Glutamatergic neuron (in vitro differentiated cells): ENCODE data around the gene KLC3. TPM values are rescaled to one million over a fixed set of nuclear protein-coding genes. Genes with fewer than 3 reads are reported as not detected.

Source experiments
- DNase-seq: peaks from one replicate; pipeline ENCODE4 v3.0.0; 2022
- H3K27ac Mint-ChIP-seq: one replicate; pipeline ENCODE4 v1.8.0; 2020; ENCODE audit warnings: mild to moderate bottlenecking, mixed read lengths, inconsistent platforms; ENCODE audit not compliant: unreplicated experiment
- H3K27me3 Mint-ChIP-seq: one replicate; pipeline ENCODE4 v1.8.0; 2020; ENCODE audit warnings: mild to moderate bottlenecking, moderate library complexity, mixed read lengths, inconsistent platforms; ENCODE audit not compliant: unreplicated experiment
- H3K36me3 Mint-ChIP-seq: one replicate; pipeline ENCODE4 v1.8.0; 2020; ENCODE audit warnings: mild to moderate bottlenecking, mixed read lengths, inconsistent platforms; ENCODE audit not compliant: unreplicated experiment
- H3K4me1 Mint-ChIP-seq: one replicate; pipeline ENCODE4 v1.8.0; 2020; ENCODE audit warnings: mild to moderate bottlenecking, low read depth, mixed read lengths, inconsistent platforms; ENCODE audit not compliant: unreplicated experiment
- H3K4me3 Mint-ChIP-seq: one replicate; pipeline ENCODE4 v1.8.0; 2020; ENCODE audit warnings: mild to moderate bottlenecking, mixed read lengths, inconsistent platforms; ENCODE audit not compliant: unreplicated experiment
- H3K9me3 Mint-ChIP-seq: one replicate; pipeline ENCODE4 v1.8.0; 2020; ENCODE audit warnings: mild to moderate bottlenecking, moderate library complexity, mixed read lengths, inconsistent platforms; ENCODE audit not compliant: unreplicated experiment
- total RNA-seq: library from RNA; stranded (reverse); fragmentation: NEBNext Ultra II Directional; extraction: Animal tissue kit (Norgen Biotek cat#: 25700); gene quantifications from one replicate; pipeline ENCODE4 v1.2.1, GENCODE V29; 2021; ENCODE audit not compliant: unreplicated experiment
- TF ChIP-seq, protein P1 (sequence below): fragments of 200-600 bp; sonication (generic); IDR thresholded peaks from one replicate; pipeline ENCODE4 v1.5.0; 2021; ENCODE audit not compliant: partially characterized antibody, unreplicated experiment

KLC3 gene
- total RNA-seq, 1 donor from 2014 or later: not detected

DNA sequence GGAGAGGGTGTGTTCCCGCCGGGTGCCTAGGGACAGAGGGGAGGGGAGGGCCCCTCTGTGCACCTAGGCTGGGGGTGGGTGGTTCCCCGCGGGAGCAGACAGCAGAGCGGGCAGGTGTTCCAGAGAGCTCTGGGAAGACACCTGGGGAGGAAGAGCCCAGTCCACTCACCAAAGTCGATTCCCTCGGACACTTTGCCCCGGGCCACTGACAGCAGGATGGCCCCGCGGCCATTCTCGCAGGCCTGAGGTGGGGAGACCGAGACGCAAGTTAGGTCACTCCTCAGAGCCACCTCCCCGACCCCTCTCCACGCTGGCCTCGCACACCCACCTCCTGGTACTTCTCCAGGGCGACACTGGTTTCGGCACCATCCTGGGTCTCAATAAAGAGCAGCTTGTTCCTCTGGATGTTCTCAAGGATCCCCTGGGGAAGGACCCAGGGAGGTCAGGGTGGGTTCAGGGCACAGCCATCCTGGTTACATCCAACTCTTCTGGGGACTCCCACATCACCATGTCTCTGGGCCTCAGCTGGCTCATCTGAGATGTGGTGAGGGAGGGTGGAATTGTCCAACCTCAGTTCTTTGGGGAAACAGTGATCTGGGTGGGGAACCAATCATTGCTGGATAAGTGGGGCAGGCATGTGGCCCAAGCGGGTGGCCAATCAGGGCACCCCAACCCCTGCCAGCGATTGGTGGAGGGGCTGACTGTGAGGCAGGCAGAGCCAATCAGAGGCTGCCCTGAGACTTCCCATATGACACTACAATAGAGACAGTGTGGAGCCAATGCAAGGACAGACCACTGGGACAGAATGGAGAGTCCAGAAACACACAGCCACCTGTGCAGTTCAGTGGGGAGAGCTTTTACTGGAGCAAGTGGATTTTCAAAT, 12.6 kb downstream of the KLC3 start:
- Mint-ChIP-seq H3K4me3 (no peak overlapping the region), H3K9me3 (peaks cover 4% of the 10 kb centered on the region), H3K36me3 (peaks cover 5% of the 10 kb centered on the region), H3K27ac (no peak overlapping the region), H3K27me3 (peaks cover 6% of the 10 kb centered on the region), H3K4me1 (no peaks in the 10 kb centered on the region)
- TF ChIP-seq, protein P1, sequence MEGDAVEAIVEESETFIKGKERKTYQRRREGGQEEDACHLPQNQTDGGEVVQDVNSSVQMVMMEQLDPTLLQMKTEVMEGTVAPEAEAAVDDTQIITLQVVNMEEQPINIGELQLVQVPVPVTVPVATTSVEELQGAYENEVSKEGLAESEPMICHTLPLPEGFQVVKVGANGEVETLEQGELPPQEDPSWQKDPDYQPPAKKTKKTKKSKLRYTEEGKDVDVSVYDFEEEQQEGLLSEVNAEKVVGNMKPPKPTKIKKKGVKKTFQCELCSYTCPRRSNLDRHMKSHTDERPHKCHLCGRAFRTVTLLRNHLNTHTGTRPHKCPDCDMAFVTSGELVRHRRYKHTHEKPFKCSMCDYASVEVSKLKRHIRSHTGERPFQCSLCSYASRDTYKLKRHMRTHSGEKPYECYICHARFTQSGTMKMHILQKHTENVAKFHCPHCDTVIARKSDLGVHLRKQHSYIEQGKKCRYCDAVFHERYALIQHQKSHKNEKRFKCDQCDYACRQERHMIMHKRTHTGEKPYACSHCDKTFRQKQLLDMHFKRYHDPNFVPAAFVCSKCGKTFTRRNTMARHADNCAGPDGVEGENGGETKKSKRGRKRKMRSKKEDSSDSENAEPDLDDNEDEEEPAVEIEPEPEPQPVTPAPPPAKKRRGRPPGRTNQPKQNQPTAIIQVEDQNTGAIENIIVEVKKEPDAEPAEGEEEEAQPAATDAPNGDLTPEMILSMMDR: no peak
- DNase-seq: no peak

DNA sequence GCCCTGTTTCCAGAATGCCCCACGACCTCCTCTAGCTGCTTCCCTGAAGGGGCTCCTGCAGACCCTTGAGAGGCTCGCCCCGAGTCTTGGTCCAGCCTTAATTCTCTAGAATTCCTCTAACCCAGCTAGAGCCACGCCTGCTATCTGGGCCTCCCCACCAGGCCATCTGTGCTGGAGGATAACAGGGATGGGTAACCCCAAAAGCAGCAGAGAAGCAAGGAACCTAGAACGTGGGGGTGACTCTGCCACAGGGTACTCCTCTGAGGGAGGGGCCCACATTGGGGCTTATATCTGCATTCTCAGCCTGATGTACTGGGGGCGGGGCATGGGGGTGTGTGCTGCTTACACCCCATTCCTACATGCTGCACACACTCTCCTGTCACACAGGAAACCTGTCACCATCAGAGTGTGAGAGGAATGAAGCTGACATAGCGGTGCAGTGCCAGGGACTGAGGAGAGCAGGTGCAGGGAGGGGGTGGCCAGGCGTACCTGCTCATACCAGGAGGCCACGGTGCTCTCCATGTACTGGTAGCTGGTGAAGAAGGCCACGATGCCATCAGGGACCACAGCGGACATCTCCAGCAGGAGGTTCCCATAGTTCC, 13.8 kb downstream of the KLC3 start:
- no peak overlapping the region for H3K4me3 Mint-ChIP-seq

DNA sequence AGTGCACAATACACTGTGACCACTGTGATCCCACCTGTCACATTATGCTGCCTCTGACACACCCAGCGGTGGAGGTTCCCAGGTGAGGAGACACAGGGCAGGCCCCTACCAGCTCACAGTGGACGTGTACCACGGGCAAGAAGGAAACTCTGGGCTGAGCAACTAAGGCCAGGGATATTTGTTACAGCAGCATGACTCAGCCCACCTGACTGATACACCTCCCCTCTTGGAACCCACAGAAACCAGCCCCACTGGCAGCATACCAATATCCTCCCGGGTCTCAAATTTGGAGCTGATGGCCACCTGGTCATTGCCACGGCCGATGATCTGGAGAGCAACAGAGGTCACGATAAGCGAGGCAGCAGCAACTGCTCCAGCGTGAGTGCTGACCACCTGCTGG, 14.9 kb downstream of the KLC3 start:
- Mint-ChIP-seq H3K36me3 (peaks cover 5% of the 10 kb centered on the region), H3K4me1 (no peaks in the 10 kb centered on the region), H3K27ac (no peak overlapping the region), H3K27me3 (peaks cover 3% of the 10 kb centered on the region), H3K4me3 (no peak overlapping the region), H3K9me3 (peaks cover 4% of the 10 kb centered on the region)
- TF ChIP-seq, protein P1: no peak
- no peak for DNase-seq

More for the DNA sequence above, 13.8 kb downstream of the KLC3 start:
- no peaks in the 10 kb centered on the region for H3K4me1 Mint-ChIP-seq
- H3K27me3 Mint-ChIP-seq: peaks cover 3% of the 10 kb centered on the region
- H3K9me3 Mint-ChIP-seq: peaks cover 4% of the 10 kb centered on the region
- H3K36me3 Mint-ChIP-seq: peaks cover 5% of the 10 kb centered on the region
- TF ChIP-seq, protein P1: no peak
- no peak for DNase-seq
- H3K27ac Mint-ChIP-seq: no peak overlapping the region

DNA sequence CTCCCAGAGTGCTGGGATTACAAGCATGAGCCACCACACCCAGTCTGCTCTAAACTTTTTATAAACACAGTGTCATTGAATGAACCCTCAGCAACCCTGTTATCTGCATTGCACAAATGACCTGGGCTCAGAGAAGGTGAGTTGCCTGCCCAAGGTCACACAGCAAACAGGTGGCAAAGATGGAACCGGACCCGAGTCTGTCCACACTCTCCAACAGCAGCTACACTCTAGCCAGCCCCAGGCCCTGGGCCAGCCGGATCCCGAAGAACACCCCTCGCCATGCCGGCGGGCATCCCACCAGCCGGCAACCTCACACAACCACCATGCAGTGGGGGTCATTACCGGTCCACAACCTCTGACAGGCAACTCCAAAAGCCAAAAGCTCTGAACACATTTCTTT, 15.4 kb downstream of the KLC3 start:
- Mint-ChIP-seq H3K27ac (no peak overlapping the region), H3K27me3 (peaks cover 3% of the 10 kb centered on the region), H3K4me1 (no peaks in the 10 kb centered on the region), H3K9me3 (peaks cover 3% of the 10 kb centered on the region), H3K4me3 (no peak overlapping the region), H3K36me3 (peaks cover 5% of the 10 kb centered on the region)
- no peak for DNase-seq
- TF ChIP-seq, protein P1: no peak
